ENCODE results near the gene ADGRD1. TPM values are rescaled to one million over a fixed set of nuclear protein-coding genes. Genes with fewer than 3 reads are reported as not detected.

ADGRD1 gene
- polyA plus RNA-seq, 1 donor: 13.7 TPM

DNA sequence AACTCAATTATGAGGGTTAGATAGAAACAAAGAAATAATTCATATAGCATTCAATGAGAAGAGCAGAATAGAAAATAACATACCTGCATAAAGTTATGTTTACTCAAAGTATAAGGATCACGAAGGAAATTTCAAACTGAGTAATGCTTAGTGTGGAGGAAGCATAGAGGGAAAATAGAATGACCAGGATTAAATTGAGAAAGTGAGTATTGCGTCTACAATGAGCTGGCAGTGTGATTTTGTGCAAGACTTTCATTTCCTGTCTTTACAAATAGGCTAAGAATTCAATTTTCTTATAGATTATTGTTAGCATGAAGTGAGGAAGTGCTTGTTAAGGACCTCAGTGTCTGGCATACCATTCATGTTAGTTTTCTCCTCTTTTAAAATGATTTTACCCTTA, 12.0 kb downstream of the ADGRD1 start:
- no peak for DNase-seq

DNA sequence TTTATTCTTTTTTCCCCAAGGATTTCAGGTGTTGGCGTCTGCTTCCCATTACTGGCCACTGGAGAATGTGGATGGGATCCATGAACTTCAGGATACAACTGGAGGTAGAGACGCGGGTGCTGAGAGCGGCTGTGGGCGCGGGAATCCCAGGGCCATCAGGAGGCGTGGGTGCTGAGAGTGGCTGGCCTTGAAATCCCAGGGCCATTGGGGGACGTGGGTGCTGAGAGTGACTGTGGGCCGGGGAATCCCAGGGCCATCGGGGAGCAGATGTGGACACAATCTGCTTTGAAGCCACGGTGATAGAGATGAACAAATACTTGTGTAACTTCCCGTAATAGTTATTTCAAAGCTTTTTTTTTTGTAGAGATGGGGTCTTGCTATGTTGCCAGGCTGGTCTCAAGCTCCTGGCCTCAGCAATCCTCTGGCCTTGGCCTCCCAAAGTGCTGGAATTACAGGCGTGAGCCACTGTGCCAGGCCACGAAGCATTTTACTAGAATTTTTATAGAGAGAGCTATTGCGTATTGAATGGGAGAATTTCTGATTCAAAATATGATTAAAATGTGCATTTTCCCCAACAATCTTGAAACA, 12.8 kb downstream of the ADGRD1 start:
- no peak for DNase-seq

DNA sequence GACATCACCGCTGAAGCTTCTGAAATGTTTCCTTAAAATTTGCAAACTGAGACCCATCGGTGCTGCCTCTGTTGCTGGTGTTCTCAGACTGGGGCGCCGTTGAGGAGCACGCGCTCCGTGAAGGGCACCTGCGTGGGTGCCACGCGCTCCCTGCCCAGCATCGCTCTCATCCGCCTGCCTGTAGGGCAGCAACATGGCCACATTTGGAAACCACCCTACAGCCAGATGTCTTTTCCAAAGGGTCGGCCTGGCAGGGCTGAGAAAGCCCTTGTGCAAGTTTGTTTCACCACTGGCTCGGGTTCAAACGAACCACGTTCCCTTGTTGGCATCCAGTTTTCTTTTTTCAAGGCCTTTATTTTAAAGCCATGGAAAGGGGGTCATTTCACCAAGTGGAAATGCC, 13.9 kb downstream of the ADGRD1 start:
- no peak for DNase-seq

DNA sequence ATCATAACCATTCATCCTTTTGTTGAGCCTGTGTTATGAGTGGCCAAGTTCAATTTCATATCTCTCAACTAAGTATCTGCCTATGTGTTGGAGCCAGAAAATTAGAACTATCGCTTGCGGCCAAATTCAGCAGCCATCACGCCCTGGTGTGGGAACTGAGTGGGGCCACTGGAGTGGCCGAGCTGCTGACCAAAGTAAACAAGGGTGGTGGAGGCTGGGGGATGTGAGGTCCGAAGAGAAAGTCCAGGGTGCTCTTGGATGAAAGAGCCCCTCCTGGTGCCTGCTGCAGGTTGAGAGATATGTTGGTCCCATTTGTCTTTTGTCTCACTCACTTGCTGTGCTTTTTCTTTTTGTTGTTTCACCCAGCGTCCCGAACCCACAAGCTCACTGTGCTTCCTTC, 14.9 kb downstream of the ADGRD1 start:
- DNase-seq: no peak

DNA sequence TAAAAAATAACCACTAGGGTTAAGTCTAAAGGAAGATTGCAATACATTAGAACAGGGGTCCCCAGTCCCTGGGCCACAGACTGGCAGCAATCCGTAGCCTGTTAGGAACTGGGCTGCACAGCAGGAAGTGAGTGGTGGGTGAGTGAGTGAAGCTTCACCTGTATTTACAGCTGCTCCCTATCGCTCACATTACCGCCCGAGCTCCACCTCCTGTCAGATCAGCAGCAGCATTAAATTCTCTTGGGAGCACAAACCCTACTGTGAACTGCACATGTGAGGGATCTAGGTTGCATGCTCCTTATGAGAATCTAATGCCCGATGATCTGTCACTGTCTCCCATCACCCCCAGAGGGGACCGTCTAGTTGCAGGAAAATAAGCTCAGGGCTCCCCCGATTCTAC, 15.5 kb downstream of the ADGRD1 start:
- no peak for DNase-seq

DNA sequence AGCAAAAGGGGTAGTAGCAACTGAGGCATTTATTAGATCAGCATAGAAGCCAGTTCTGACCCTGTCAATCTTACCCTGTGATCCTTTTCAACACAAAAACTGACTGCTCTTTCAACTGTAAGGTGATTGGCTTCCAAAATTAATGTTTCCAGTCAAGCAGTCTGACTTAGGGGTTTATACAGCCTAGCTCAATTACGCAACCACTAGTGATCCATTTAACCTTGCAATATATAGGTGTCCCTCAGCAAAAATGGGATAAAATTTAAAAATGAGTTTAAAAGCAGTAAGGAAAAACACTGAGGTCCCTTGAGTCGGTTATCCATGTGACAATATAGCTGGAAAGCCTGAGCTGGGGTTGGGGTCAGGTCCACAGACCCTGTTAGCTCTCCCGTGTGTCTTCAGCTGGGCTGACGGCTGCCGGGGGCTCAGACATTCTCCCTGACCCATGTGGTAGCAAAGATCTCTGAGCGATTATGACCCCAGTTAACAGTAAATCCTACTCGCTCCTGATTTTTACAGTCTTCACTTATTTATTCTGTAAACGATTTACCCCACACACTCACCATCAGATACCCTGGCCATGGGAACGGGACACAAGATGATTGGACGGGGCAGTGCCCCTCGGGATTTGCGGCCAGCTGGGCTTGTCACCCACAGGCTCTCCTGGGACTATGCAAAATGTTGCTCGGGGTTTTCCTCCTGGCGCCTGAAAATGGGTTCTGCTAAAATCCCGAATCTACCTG, 16.6 kb downstream of the ADGRD1 start:
- DNase-seq: no peak

DNA sequence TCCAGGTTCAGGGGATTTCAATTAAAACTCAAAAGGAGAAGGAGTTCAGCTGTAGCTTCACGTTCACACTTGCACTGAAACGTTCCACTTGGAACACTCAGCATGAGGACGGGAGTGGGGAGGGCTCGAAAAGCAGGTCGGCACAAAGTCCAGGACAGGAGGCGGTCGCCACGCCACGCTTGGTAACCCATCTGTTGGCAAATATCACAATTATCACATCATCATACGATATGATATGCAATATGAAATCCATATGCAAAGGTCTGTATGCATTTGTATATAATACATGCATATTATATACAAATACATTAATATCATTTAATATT, 17.2 kb downstream of the ADGRD1 start:
- no peak for DNase-seq

DNA sequence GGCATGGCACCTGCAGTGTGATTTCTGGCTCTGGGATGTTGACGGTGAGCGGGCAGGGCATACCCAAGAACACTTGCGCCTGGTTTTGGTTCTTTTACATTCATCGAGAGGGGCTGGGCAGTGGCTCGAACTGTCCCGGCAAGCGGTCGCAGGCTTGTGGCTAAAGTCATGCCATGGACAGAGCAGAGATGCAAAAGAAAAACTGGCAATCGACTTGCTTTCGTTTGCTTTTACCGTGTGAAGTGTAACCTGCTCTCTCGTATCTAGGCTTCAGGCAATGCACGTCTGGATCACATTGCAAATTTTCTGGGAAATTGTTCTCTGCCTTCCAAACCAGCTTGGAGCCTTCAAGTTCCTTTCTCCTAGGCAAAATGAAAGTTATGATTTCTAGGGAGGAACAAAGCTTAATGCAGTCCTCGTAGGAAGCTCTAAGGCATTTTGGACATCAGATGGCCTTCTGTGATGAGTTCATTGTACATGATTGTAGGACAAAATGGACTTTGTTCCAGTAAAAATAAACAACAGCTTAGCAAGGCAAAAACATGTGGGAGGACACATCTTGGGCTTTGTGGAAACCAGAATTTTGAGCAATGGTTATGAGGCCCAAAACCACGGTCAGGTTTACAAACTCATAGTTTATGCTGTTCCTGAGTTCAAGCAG, 18.3 kb downstream of the ADGRD1 start:
- no peak for DNase-seq

DNA sequence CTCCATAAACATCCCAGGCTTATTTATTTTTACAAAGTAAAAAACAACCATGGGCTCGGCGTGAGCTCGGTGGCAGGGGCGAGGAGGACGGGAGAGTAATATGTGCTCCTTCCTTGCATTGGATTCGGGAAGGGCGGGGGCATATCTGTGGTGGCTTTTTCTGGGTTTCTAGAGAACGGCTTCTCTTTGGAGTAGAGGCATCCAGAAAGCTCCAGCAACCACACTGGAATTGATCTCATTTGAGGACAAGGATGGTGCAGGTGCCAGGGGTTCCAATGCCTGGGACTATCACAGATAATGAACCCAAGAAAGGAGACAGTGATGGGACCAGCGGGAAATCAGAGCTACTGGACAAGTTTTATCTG, 18.9 kb downstream of the ADGRD1 start:
- DNase-seq: no peak

DNA sequence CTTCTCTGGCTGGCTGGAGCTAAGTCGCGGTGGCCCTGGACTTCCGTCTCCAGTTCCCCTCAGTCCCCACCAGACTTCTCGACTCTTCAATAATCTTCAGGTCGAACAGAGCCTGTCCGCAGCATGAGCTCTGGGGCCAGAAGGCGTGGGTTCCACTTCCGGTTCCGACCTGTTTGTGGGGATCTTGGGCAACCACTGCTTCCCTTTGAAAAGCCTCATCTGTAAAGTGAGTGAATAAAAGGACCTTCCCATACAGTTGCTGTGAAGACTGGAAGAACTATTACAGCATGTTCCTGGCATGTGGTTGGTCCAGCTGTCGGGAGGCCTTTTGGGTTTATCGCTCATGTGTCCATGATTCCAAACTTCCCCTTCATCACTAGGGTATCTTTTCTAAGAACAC, 19.4 kb downstream of the ADGRD1 start:
- no peak for DNase-seq

DNA sequence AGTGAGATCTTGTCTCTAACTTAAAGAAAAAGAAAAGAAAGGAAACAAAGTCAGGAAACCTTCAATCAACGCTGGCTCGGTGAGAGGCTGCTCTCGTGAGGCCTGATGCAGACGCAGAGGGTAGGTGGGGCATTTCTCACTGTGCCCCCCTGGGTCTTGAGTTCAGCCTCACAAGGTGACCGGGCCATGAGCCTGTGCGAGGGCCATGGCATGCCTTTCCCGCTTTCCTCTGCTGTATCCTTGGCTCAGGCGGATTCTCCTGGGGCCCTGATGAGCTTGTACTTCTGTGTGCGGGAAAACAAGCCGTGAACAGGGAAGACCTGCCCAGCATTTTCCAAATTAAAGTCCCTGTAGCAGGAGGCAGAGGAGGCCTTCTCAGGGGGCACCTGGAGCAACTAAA, 20.2 kb downstream of the ADGRD1 start:
- no peak for DNase-seq

DNA sequence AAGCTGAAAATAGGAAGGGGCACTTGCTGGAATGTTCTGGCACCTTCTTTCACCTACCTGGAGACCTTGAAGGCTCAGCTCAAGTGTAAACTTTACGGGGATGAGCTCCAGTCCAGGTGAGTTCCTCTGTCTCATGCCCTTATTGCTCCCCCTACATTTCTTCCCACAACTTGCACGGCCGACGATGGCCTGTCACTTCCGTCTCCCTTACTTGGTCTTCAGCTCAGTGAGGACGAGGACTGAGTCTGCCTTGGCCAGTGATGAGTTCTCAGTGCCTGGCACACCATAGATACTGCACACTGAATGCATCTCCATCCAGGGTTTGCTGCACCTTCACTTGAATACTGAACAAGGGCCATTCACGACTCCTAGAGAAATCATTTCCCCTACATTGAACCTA, 21.4 kb downstream of the ADGRD1 start:
- no peak for DNase-seq

DNA sequence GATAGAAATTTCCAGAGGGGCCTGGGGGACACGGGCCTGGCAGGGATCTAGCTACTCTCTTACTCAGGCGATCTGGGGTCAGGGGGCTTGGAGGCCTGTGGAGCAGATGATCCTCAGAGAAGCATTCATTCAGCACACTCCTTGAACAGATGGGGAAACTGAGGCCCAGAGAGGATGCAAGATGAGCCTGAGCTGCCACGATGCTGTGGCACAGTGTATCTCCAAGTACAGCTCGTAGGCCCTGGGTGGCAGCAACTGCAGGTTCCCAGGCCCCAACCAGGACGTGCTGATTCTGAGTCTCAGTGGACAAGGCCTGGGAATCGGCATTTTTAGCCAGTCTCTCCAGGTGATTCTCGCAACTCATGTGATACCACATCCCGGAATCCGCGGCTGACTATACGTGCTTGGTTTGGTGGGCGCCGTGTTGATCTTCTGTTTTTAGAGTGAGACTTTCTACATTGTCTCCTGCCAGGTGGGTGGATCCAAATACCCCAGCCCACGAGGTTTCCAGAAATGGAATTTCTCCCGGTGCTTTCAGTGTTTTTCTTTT, 22.5 kb downstream of the ADGRD1 start:
- DNase-seq: no peak

DNA sequence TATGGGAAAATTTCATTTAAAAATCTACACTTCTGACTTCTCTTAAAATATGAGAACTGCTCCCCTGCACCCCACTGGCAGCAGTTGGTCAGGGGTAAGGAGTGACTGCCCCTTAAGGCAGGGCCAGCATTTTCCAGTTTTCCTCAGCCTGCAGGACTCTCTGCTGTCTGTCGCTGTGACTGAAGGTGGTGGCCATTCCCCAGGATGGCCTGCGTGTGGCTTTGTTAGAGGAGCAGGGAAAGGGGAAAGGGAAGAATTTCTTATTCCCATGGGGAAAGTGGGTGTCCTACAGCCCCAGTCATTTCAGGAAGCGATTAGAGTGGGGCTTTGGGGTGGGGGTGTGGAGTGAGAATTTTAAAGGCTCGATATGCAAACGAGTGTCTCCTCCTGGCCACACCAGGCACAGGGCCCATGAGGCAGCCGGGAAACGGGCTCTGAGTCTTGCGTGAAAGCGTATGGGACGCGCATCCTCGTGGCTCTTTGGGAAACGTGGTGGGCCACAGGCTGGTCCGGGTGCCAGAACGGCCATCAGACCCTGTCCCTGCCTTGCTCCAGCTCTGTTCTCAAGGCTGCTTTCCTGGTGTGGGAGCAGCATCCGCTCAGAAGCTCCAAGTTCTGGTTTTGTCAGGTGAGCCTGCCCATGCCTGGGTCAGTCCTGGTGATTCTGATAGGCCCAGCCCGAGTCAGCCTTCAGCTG, 23.5 kb downstream of the ADGRD1 start:
- no peak for DNase-seq

DNA sequence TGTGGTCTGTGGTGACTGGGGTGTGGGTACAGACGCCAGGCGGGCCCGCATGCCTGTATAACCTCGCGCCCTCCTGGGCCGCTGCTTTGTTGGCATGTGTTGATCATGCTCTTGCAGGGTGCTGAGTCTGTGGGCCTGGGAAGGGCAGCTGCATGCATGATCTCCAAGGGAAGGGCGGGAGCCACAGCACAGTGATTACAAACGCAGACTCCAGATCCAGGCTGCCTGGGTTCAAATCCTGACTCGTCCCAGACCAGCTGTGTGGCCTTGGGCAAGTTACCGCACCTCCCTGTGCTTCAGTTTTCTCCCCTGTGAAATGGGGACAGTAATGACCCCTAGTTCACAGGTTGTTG, 24.0 kb downstream of the ADGRD1 start:
- no peak for DNase-seq

DNA sequence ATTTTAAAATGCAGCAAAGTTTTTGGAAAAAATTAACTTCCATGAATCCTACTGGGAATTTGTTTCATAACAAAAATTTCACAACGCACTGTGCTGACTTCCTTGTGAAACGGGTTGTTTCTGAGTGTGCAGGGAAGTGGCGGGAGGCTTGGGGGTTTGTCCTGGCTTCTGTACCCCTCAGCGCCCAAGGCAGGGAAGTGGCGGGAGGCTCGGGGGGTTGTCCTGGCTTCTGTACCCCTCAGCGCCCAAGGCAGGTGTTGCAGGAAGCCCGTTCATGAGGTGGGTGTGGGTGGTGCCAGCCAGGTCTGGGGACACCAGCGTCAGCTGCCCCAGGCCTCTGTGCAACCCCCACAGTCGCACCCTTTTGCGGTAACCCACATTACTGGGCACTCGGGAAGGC, 25.1 kb downstream of the ADGRD1 start:
- no peak for DNase-seq

DNA sequence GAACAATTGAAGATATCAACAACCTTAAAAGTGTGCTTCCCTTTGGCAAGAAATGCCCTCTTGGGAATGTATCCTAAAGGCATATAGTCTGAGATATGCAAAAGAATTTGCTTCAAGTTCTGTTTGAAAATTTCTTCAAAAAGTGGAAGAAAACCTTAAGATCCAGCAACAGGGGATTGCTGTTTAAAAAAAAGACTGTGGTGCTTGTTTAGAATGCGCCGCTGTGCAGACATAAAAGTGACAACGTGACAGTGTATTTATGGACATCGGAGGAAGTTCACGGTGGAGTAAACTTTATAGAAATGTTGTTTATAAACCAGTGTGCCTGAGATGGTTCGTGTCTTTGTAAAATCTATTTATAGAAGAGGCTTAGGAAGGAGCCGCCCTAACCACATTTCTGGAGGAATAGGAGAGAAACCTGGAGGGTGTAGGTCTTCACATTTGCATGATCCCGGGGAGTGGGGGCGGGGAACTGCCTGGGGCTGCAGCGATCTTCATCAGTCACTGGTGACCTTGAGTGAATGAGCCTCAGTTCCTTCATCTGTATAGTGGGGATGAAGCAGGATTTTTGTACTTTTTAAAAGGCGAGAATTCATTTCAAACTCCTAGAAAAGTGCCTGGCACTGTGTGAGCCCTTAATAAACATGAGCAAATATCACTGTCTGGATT, 27.5 kb downstream of the ADGRD1 start:
- peak; percentile 53 for DNase-seq

DNA sequence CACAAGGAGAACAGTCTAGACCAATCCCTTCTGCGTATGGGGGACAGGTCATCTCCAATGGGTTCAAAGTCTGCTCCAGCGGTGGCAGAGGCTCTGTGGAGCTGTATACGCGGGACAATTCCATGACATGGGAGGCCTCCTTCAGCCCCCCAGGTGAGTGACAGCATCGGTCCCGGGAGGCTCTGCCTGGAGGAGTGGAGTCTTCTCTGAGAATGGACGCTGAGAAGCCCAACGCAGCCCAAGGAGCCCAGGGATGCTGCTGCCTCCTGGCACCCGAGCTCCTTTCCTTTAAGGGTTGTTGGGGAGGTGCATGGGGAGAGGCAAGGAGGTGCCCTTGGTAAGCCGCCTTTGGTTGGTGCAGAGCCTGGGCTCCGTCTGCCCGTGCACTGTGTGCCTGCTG, 28.2 kb downstream of the ADGRD1 start:
- no peak for DNase-seq

DNA sequence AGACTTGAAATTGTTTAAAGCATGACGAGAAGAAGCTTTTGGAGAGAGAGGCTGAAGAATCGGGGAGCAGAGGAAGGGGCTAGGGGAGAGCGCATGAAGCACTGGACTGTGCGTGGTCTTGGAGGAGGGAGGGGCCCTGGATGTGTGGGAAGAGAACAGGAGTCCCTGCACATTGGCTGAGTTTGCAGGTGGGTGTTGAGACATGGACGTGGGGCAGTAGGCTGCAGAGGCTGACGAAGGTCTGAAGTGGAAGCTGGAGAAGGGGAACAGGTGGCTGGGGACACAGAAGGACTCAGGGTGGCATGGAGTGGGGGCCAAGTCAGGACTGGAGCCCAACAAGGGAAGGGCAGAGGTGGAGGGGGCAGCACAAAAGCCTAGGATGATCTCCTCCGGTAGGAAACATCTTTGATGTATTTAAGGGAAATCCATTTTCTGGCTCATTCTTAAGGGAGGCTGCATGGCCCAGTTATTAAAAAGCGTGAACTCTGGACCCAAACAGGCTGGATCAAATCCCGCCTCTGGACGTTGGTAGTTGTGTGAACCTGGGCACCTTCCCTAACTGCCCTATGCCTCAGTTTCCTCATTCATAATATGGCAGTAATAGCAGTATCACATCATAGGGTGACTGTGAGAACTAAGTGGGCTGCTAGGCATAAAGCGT, 29.0 kb downstream of the ADGRD1 start:
- no peak for DNase-seq

DNA sequence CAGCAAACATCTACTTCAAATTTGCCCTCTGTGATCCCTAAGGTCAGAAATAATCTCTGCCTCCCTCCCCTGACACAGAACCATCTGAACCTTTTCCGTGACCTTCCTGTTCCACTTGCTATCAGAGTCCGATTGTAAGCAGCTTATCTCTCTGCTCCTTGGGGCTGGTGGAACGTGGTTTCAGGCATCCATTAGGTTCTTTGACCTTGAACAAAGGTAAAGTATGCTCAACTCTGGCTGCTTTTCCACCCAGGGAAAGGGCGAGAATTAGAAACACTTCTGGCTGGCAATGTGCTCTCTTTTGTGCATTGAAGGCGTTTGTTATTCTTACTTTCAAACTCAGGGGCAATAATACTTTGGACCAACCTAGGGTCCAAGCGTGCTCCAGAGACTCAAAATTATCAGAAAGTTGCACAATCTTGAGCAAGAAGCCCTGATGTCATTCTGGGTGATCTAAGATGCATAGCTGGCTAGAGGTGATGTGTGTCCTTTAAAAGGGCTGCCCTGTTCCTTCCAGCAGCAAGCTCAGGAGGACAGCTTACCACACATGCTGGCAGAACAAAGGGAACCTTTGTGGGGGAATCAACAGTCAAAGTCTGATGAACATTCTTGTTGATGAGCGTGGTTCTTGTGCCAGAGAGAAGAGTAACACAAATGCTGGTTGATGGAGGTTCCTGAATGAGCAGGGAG, 29.8 kb downstream of the ADGRD1 start:
- DNase-seq: no peak
